ACC112 (cell line): ENCODE data around the gene CLEC16A.

Experiments used
- H2AFZ ChIP-seq: fragments of 200-600 bp; sonication (generic); one replicate; pipeline ENCODE4 v1.6.0; 2017; ENCODE audit warnings: antibody characterized with exemption, low read length; ENCODE audit not compliant: unreplicated experiment
- H3K27ac ChIP-seq: fragments of 200-600 bp; sonication (generic); 2 replicates; pipeline ENCODE4 v1.5.1; 2014; ENCODE audit warnings: low read depth, mild to moderate bottlenecking, antibody characterized with exemption, low read length, moderate library complexity
- H3K27me3 ChIP-seq: fragments of 200-600 bp; sonication (generic); 2 replicates; pipeline ENCODE4 v1.6.1; 2014; ENCODE audit warnings: mild to moderate bottlenecking, antibody characterized with exemption, low read length, moderate library complexity, mixed read lengths; ENCODE audit not compliant: insufficient read depth
- H3K36me3 ChIP-seq: fragments of 200-600 bp; sonication (generic); 2 replicates; pipeline ENCODE4 v1.6.1; 2016; ENCODE audit warnings: mild to moderate bottlenecking, antibody characterized with exemption, low read length, moderate library complexity, mixed read lengths; ENCODE audit not compliant: insufficient read depth
- H3K4me1 ChIP-seq: fragments of 200-600 bp; sonication (generic); one replicate; pipeline ENCODE4 v1.6.1; 2016; ENCODE audit warnings: low read length, mixed read lengths; ENCODE audit not compliant: insufficient read depth, unreplicated experiment, control insufficient read depth
- H3K4me3 ChIP-seq: fragments of 200-600 bp; sonication (generic); 2 replicates; pipeline ENCODE4 v1.5.1; 2014; ENCODE audit warnings: mild to moderate bottlenecking, low read depth, low read length
- H3K79me2 ChIP-seq: fragments of 200-600 bp; sonication (generic); one replicate; pipeline ENCODE4 v1.6.0; 2016; ENCODE audit warnings: low read length; ENCODE audit not compliant: control insufficient read depth, unreplicated experiment, insufficient read depth

CLEC16A gene

GRCh38 chr16:11114366-11115164 lies 170.2 kb downstream of the CLEC16A start:
- no peaks in the 10 kb centered on the region for H3K79me2 ChIP-seq
- H2AFZ ChIP-seq = no peak overlapping the region
- no peak overlapping the region for H3K4me3 ChIP-seq
- peaks cover 27% of the 10 kb centered on the region for H3K4me1 ChIP-seq
- H3K36me3 ChIP-seq = no peaks in the 10 kb centered on the region
- H3K27me3 ChIP-seq = no peaks in the 10 kb centered on the region
- peak overlapping the region; percentile 49; the same call in 1 of the 2 replicates for H3K27ac ChIP-seq

GRCh38 chr16:11117576-11118211 lies 173.3 kb downstream of the CLEC16A start:
- H3K79me2 ChIP-seq = no peaks in the 10 kb centered on the region
- H3K27ac ChIP-seq = no peak overlapping the region
- no peaks in the 10 kb centered on the region for H3K27me3 ChIP-seq
- peaks cover 27% of the 10 kb centered on the region for H3K4me1 ChIP-seq
- H3K36me3 ChIP-seq = no peaks in the 10 kb centered on the region
- no peak overlapping the region for H2AFZ ChIP-seq
- H3K4me3 ChIP-seq = no peak overlapping the region

- Histone ChIP-seq H3K36me3 (no peaks in the 10 kb centered on the region), H3K27me3 (no peaks in the 10 kb centered on the region), H2AFZ (no peak overlapping the region), H3K4me1 (peaks cover 23% of the 10 kb centered on the region), H3K79me2 (no peaks in the 10 kb centered on the region), H3K27ac (no peak overlapping the region), H3K4me3 (no peak overlapping the region)
These were observed 174.1 kb downstream of the CLEC16A start for GRCh38 chr16:11118479-11118878.

GRCh38 chr16:11121083-11121608 lies 176.8 kb downstream of the CLEC16A start:
- no peak overlapping the region for H3K27ac ChIP-seq
- H3K4me3 ChIP-seq = no peak overlapping the region
- no peak overlapping the region for H2AFZ ChIP-seq
- no peaks in the 10 kb centered on the region; the same call in 1 of the 2 replicates for H3K36me3 ChIP-seq
- no peaks in the 10 kb centered on the region for H3K79me2 ChIP-seq
- peaks cover 8% of the 10 kb centered on the region for H3K4me1 ChIP-seq
- no peaks in the 10 kb centered on the region for H3K27me3 ChIP-seq

- Histone ChIP-seq H3K4me1 (peaks cover 8% of the 10 kb centered on the region), H3K36me3 (no peaks in the 10 kb centered on the region; the same call in 1 of the 2 replicates), H2AFZ (no peak overlapping the region), H3K79me2 (no peaks in the 10 kb centered on the region), H3K4me3 (no peak overlapping the region), H3K27ac (no peak overlapping the region), H3K27me3 (no peaks in the 10 kb centered on the region)
These were observed 177.7 kb downstream of the CLEC16A start for GRCh38 chr16:11121914-11122692.

- no peak overlapping the region for H3K4me3 ChIP-seq
- peaks cover 9% of the 10 kb centered on the region for H3K4me1 ChIP-seq
- no peak overlapping the region for H3K27ac ChIP-seq
- no peaks in the 10 kb centered on the region; the same call in 1 of the 2 replicates for H3K36me3 ChIP-seq
- H3K79me2 ChIP-seq = no peaks in the 10 kb centered on the region
- H2AFZ ChIP-seq = no peak overlapping the region
- no peaks in the 10 kb centered on the region for H3K27me3 ChIP-seq
These were observed 179.3 kb downstream of the CLEC16A start for GRCh38 chr16:11123666-11124065.

- H3K27ac ChIP-seq = no peak overlapping the region
- peaks cover 16% of the 10 kb centered on the region for H3K4me1 ChIP-seq
These were observed 181.6 kb downstream of the CLEC16A start for GRCh38 chr16:11125936-11126335.

GRCh38 chr16:11126399-11127054 lies 182.2 kb downstream of the CLEC16A start:
- H3K36me3 ChIP-seq = no peaks in the 10 kb centered on the region; the same call in 1 of the 2 replicates
- H2AFZ ChIP-seq = no peak overlapping the region
- H3K27ac ChIP-seq = no peak overlapping the region
- no peak overlapping the region for H3K4me3 ChIP-seq
- peaks cover 16% of the 10 kb centered on the region for H3K4me1 ChIP-seq
- no peaks in the 10 kb centered on the region for H3K79me2 ChIP-seq
- no peaks in the 10 kb centered on the region for H3K27me3 ChIP-seq

More at GRCh38 chr16:11125936-11126335, 181.6 kb downstream of the CLEC16A start:
- H3K79me2 ChIP-seq = no peaks in the 10 kb centered on the region
- H3K4me3 ChIP-seq = no peak overlapping the region
- H3K36me3 ChIP-seq = no peaks in the 10 kb centered on the region; the same call in 1 of the 2 replicates
- H3K27me3 ChIP-seq = no peaks in the 10 kb centered on the region
- H2AFZ ChIP-seq = no peak overlapping the region

- peaks cover 22% of the 10 kb centered on the region for H3K4me1 ChIP-seq
- H3K36me3 ChIP-seq = no peaks in the 10 kb centered on the region; the same call in 1 of the 2 replicates
- H3K79me2 ChIP-seq = no peaks in the 10 kb centered on the region
- no peak overlapping the region for H2AFZ ChIP-seq
- H3K4me3 ChIP-seq = no peak overlapping the region
- no peaks in the 10 kb centered on the region for H3K27me3 ChIP-seq
- no peak overlapping the region for H3K27ac ChIP-seq
These were observed 183.3 kb downstream of the CLEC16A start for GRCh38 chr16:11127610-11128195.
